ENCODE results near the gene MALAT1. TPM values are rescaled to one million over a fixed set of nuclear protein-coding genes. Genes with fewer than 3 reads are reported as not detected.

Gene MALAT1
- total and polyA plus RNA-seq, 2 of the 13 experiments (the other 11 are each of a cell fraction or from before 2014, with no cell fraction given), result 143 to 1,237 TPM

DNA sequence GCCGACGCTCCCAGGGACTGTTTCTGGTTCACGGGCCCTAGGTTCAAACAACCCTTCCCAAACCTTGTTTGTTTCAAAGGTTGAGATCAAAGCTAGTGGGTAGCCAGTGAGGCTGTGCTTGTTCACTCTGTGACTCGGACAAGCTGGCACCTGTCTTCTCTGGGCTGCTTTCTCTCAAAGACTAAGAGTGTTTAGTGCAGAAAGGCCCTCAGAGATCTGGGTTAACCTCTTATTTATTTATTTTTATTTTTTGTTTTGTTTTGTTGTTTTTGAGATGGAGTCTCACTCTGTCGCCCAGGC is 13.0 kb upstream of the MALAT1 start:
- Histone ChIP-seq H3K27ac (ENCODE audit: extremely low read length, insufficient read depth, low read length) (peak overlapping the region; percentile 70), H3K4me1 (ENCODE audit: insufficient read depth, low read length) (peaks cover 80% of the 10 kb centered on the region), H3K79me2 (ENCODE audit: insufficient read depth, low read length) (no peaks in the 10 kb centered on the region), H2AFZ (ENCODE audit: low read length) (no peak overlapping the region), H3K27me3 (ENCODE audit: control insufficient read depth in 1 of 2, insufficient read depth in 2 of 2, low read length in 2 of 2) (no peaks in the 10 kb centered on the region), H3K4me3 (replicated peaks in 1 of 3; ENCODE audit: insufficient read depth in 1 of 3, low read depth in 2 of 3, low read length in 3 of 3) (peak overlapping the region; percentile 20 to 57 (median 53); a peak in 4 of 6 replicates), H3K4me2 (ENCODE audit: low read depth, low read length) (peak overlapping the region; percentile 73), H3K9me3 (ENCODE audit: low read length) (no peaks in the 10 kb centered on the region), H4K20me1 (ENCODE audit: insufficient read depth, low read length) (no peaks in the 10 kb centered on the region), H3K36me3 (replicated peaks in 1 of 2; ENCODE audit: control insufficient read depth in 1 of 2, insufficient read depth in 2 of 2, low read length in 2 of 2) (no peaks in the 10 kb centered on the region), H3K9ac (ENCODE audit: insufficient read depth, low read depth, low read length) (peak overlapping the region; percentile 72)
- 5% methylated on average over 5 of the region's 5 CpGs for WGBS (ENCODE audit: low lambda C conversion rate)
- TSS peak; percentile 31 for BruUV-seq (replicated peaks)
- ChIA-PET CTCF (ENCODE audit: low intra/inter-chr PET ratio, low total read pairs) (no interaction called here), POLR2A (interaction anchor here (1.0 to 27.3 kb wide), 4 partner anchors 12 to 99 kb away, joined by 3 to 1590 read pairs (median 378); partner anchors contain the start of genes FRMD8 and MALAT1)
- DNase-seq (ENCODE audit: low spot score) (no peak), ATAC-seq (no peak), FAIRE-seq (no peak)
- intact Hi-C loops (cut with micrococcal nuclease; ENCODE audit: unreplicated experiment) (no loop called here), in situ Hi-C loops (cut with HindIII; ENCODE audit: extremely low pct_ligation_motif_present, low pct_unique_long_range_greater_than_20kb) (no loop called here)
- no peak for TF ChIP-seq SP5 (CRISPR knock-in tag; IDR thresholded peaks at IDR 0.05; ENCODE audit: borderline replicate concordance, low read depth)
- 0 out of 2 replicates have a peak, but pooled peaks have one; percentile 32 for TF ChIP-seq ZSCAN30 (CRISPR knock-in tag; IDR thresholded peaks at IDR 0.05)
- TF ChIP-seq SCMH1 (CRISPR knock-in tag; IDR thresholded peaks at IDR 0.05; ENCODE audit: borderline replicate concordance), result no peak
- TF ChIP-seq PAF1 (CRISPR knock-in tag; IDR thresholded peaks at IDR 0.05), result no peak
- TF ChIP-seq U2AF1 (optimal IDR thresholded peaks at IDR 0.05; ENCODE audit: low read depth, low read length), result no peak
- TF ChIP-seq ZNF878 (CRISPR knock-in tag; IDR thresholded peaks at IDR 0.05), result no peak
- no peak for TF ChIP-seq HNRNPK (IDR thresholded peaks at IDR 0.05; ENCODE audit: low read depth, low read length, poor library complexity, severe bottlenecking)
- 0 out of 2 replicates have a peak, but pooled peaks have one; percentile 30 for TF ChIP-seq MED1 (CRISPR knock-in tag; IDR thresholded peaks at IDR 0.05)
- no peak for TF ChIP-seq ZNF3 (CRISPR knock-in tag; IDR thresholded peaks at IDR 0.05)
- peak; percentile 68 for TF ChIP-seq TCF7 (IDR thresholded peaks at IDR 0.05; ENCODE audit: low read depth)
- no peak for TF ChIP-seq ZNF672 (CRISPR knock-in tag; IDR thresholded peaks at IDR 0.05)
- TF ChIP-seq SAFB2 (CRISPR knock-in tag; IDR thresholded peaks at IDR 0.05; ENCODE audit: borderline replicate concordance, low read depth), result no peak
- TF ChIP-seq MATR3 (CRISPR knock-in tag; IDR thresholded peaks at IDR 0.05), result no peak
- TF ChIP-seq HDAC1 (CRISPR knock-in tag; IDR thresholded peaks at IDR 0.05), result no peak
- TF ChIP-seq FOSL1 (CRISPR knock-in tag; IDR thresholded peaks at IDR 0.05; ENCODE audit: borderline replicate concordance), result no peak
- 0 out of 2 replicates have a peak, but pooled peaks have one; percentile 32 for TF ChIP-seq ZNF770 (CRISPR knock-in tag; IDR thresholded peaks at IDR 0.05)
- TF ChIP-seq NFATC3 (CRISPR knock-in tag; IDR thresholded peaks at IDR 0.05), result no peak
- TF ChIP-seq MED13 (CRISPR knock-in tag; IDR thresholded peaks at IDR 0.05), result no peak
- TF ChIP-seq ZNF577 (CRISPR knock-in tag; IDR thresholded peaks at IDR 0.05; ENCODE audit: borderline replicate concordance, low read depth), result no peak
- TF ChIP-seq, protein P1, sequence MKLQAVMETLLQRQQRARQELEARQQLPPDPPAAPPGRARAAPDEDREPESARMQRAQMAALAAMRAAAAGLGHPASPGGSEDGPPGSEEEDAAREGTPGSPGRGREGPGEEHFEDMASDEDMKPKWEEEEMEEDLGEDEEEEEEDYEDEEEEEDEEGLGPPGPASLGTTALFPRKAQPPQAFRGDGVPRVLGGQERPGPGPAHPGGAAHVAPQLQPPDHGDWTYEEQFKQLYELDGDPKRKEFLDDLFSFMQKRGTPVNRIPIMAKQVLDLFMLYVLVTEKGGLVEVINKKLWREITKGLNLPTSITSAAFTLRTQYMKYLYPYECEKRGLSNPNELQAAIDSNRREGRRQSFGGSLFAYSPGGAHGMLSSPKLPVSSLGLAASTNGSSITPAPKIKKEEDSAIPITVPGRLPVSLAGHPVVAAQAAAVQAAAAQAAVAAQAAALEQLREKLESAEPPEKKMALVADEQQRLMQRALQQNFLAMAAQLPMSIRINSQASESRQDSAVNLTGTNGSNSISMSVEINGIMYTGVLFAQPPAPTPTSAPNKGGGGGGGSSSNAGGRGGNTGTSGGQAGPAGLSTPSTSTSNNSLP (IDR thresholded peaks at IDR 0.05; ENCODE audit: low read depth, low read length), result no peak
- no peak for TF ChIP-seq ZNF549 (CRISPR knock-in tag; IDR thresholded peaks at IDR 0.05)
- TF ChIP-seq ADNP (CRISPR knock-in tag; IDR thresholded peaks at IDR 0.05), result no peak
- TF ChIP-seq, protein P2, sequence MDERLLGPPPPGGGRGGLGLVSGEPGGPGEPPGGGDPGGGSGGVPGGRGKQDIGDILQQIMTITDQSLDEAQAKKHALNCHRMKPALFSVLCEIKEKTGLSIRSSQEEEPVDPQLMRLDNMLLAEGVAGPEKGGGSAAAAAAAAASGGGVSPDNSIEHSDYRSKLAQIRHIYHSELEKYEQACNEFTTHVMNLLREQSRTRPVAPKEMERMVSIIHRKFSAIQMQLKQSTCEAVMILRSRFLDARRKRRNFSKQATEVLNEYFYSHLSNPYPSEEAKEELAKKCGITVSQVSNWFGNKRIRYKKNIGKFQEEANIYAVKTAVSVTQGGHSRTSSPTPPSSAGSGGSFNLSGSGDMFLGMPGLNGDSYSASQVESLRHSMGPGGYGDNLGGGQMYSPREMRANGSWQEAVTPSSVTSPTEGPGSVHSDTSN (CRISPR knock-in tag; IDR thresholded peaks at IDR 0.05), result no peak
- TF ChIP-seq NRL (CRISPR knock-in tag; IDR thresholded peaks at IDR 0.05; ENCODE audit: borderline replicate concordance), result no peak

All from HepG2 (cell line).